ENCODE data around the gene RASGRP3. TPM values are rescaled to one million over a fixed set of nuclear protein-coding genes. Genes with fewer than 3 reads are reported as not detected.

RASGRP3 gene
- total and polyA plus RNA-seq, 2 of the 13 experiments (the other 11 are each of a cell fraction or from before 2014, with no cell fraction given): 0.01 TPM; not detected in 1

DNA sequence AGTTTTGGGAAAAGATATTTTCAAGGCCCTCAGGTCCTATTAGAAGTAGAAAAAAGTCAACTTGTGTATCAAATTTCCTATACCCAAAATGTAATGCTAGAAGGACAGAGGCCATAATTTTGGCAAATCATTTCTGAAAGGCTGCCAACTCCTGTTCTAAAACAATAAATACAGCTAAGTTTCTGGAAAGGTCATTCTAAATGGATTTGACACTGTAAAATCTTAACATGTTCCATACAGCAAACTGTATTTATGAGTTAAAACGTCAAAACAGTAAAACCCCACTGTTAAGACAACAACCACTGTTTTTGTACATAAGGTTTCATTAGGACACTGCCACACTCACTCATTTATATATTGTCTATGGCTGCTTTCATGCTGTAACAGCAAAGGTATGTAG lies 113.0 kb downstream of the RASGRP3 start:
- Histone ChIP-seq H3K4me1 (ENCODE audit: insufficient read depth, low read length) (no peaks in the 10 kb centered on the region), H4K20me1 (ENCODE audit: insufficient read depth, low read length) (no peaks in the 10 kb centered on the region), H3K9me3 (ENCODE audit: low read length) (no peaks in the 10 kb centered on the region), H3K36me3 (replicated peaks in 1 of 2; ENCODE audit: control insufficient read depth in 1 of 2, insufficient read depth in 2 of 2, low read length in 2 of 2) (peaks cover 14 to 80% of the 10 kb centered on the region in 2 experiments), H3K27ac (ENCODE audit: extremely low read length, insufficient read depth, low read length) (no peak overlapping the region), H3K4me3 (replicated peaks in 1 of 3; ENCODE audit: insufficient read depth in 1 of 3, low read depth in 2 of 3, low read length in 3 of 3) (no peak overlapping the region), H3K27me3 (ENCODE audit: control insufficient read depth in 1 of 2, insufficient read depth in 2 of 2, low read length in 2 of 2) (no peaks in the 10 kb centered on the region), H2AFZ (ENCODE audit: low read length) (no peak overlapping the region), H3K4me2 (ENCODE audit: low read depth, low read length) (no peak overlapping the region), H3K9ac (ENCODE audit: insufficient read depth, low read depth, low read length) (no peak overlapping the region), H3K79me2 (ENCODE audit: insufficient read depth, low read length) (no peaks in the 10 kb centered on the region)
- in situ Hi-C loops (cut with HindIII; ENCODE audit: extremely low pct_ligation_motif_present, low pct_unique_long_range_greater_than_20kb): loop anchor here (25.0 kb wide), 1 partner anchor 827 kb away; no protein-coding TSS in a partner anchor
- no TSS peak for BruUV-seq (replicated peaks)
- WGBS (ENCODE audit: low lambda C conversion rate): 93% methylated on average over 1 of the region's 1 CpG
- intact Hi-C loops (cut with micrococcal nuclease; ENCODE audit: unreplicated experiment): no loop called here
- FAIRE-seq (no peak), DNase-seq (ENCODE audit: low spot score) (no peak), ATAC-seq (no peak)
- TF ChIP-seq ZNF570 (CRISPR knock-in tag; IDR thresholded peaks at IDR 0.05; ENCODE audit: borderline replicate concordance): no peak
- TF ChIP-seq FOXO1 (CRISPR knock-in tag; IDR thresholded peaks at IDR 0.05): no peak
- no peak for TF ChIP-seq ZNF24 (IDR thresholded peaks at IDR 0.05)
- TF ChIP-seq NFE2L1 (CRISPR knock-in tag; IDR thresholded peaks at IDR 0.05; ENCODE audit: borderline replicate concordance): no peak
- TF ChIP-seq, protein P1, sequence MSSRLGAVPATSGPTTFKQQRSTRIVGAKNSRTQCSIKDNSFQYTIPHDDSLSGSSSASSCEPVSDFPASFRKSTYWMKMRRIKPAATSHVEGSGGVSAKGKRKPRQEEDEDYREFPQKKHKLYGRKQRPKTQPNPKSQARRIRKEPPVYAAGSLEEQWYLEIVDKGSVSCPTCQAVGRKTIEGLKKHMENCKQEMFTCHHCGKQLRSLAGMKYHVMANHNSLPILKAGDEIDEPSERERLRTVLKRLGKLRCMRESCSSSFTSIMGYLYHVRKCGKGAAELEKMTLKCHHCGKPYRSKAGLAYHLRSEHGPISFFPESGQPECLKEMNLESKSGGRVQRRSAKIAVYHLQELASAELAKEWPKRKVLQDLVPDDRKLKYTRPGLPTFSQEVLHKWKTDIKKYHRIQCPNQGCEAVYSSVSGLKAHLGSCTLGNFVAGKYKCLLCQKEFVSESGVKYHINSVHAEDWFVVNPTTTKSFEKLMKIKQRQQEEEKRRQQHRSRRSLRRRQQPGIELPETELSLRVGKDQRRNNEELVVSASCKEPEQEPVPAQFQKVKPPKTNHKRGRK (CRISPR knock-in tag; IDR thresholded peaks at IDR 0.05): no peak
- no peak for TF ChIP-seq ZFP90 (CRISPR knock-in tag; IDR thresholded peaks at IDR 0.05; ENCODE audit: borderline replicate concordance)
- no peak for TF ChIP-seq SYNCRIP (IDR thresholded peaks at IDR 0.05; ENCODE audit: insufficient read depth, low read depth, low read length)
- TF ChIP-seq SRSF4 (IDR thresholded peaks at IDR 0.05; ENCODE audit: low read depth, low read length, poor library complexity, severe bottlenecking): no peak
- TF ChIP-seq, protein P2, sequence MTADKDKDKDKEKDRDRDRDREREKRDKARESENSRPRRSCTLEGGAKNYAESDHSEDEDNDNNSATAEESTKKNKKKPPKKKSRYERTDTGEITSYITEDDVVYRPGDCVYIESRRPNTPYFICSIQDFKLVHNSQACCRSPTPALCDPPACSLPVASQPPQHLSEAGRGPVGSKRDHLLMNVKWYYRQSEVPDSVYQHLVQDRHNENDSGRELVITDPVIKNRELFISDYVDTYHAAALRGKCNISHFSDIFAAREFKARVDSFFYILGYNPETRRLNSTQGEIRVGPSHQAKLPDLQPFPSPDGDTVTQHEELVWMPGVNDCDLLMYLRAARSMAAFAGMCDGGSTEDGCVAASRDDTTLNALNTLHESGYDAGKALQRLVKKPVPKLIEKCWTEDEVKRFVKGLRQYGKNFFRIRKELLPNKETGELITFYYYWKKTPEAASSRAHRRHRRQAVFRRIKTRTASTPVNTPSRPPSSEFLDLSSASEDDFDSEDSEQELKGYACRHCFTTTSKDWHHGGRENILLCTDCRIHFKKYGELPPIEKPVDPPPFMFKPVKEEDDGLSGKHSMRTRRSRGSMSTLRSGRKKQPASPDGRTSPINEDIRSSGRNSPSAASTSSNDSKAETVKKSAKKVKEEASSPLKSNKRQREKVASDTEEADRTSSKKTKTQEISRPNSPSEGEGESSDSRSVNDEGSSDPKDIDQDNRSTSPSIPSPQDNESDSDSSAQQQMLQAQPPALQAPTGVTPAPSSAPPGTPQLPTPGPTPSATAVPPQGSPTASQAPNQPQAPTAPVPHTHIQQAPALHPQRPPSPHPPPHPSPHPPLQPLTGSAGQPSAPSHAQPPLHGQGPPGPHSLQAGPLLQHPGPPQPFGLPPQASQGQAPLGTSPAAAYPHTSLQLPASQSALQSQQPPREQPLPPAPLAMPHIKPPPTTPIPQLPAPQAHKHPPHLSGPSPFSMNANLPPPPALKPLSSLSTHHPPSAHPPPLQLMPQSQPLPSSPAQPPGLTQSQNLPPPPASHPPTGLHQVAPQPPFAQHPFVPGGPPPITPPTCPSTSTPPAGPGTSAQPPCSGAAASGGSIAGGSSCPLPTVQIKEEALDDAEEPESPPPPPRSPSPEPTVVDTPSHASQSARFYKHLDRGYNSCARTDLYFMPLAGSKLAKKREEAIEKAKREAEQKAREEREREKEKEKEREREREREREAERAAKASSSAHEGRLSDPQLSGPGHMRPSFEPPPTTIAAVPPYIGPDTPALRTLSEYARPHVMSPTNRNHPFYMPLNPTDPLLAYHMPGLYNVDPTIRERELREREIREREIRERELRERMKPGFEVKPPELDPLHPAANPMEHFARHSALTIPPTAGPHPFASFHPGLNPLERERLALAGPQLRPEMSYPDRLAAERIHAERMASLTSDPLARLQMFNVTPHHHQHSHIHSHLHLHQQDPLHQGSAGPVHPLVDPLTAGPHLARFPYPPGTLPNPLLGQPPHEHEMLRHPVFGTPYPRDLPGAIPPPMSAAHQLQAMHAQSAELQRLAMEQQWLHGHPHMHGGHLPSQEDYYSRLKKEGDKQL (CRISPR knock-in tag; IDR thresholded peaks at IDR 0.05; ENCODE audit: low read depth): no peak
- TF ChIP-seq, protein P3, sequence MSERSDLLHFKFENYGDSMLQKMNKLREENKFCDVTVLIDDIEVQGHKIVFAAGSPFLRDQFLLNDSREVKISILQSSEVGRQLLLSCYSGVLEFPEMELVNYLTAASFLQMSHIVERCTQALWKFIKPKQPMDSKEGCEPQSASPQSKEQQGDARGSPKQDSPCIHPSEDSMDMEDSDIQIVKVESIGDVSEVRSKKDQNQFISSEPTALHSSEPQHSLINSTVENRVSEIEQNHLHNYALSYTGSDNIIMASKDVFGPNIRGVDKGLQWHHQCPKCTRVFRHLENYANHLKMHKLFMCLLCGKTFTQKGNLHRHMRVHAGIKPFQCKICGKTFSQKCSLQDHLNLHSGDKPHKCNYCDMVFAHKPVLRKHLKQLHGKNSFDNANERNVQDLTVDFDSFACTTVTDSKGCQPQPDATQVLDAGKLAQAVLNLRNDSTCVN (CRISPR knock-in tag; IDR thresholded peaks at IDR 0.05; ENCODE audit: borderline replicate concordance): no peak
- no peak for TF ChIP-seq ZNF484 (CRISPR knock-in tag; IDR thresholded peaks at IDR 0.05; ENCODE audit: borderline replicate concordance, low read depth)
- POLR2A ChIA-PET: no interaction called here
- CTCF ChIA-PET (ENCODE audit: low intra/inter-chr PET ratio, low total read pairs): no interaction called here
